ENCODE data around the gene TSPEAR.

The TSPEAR gene

DNA sequence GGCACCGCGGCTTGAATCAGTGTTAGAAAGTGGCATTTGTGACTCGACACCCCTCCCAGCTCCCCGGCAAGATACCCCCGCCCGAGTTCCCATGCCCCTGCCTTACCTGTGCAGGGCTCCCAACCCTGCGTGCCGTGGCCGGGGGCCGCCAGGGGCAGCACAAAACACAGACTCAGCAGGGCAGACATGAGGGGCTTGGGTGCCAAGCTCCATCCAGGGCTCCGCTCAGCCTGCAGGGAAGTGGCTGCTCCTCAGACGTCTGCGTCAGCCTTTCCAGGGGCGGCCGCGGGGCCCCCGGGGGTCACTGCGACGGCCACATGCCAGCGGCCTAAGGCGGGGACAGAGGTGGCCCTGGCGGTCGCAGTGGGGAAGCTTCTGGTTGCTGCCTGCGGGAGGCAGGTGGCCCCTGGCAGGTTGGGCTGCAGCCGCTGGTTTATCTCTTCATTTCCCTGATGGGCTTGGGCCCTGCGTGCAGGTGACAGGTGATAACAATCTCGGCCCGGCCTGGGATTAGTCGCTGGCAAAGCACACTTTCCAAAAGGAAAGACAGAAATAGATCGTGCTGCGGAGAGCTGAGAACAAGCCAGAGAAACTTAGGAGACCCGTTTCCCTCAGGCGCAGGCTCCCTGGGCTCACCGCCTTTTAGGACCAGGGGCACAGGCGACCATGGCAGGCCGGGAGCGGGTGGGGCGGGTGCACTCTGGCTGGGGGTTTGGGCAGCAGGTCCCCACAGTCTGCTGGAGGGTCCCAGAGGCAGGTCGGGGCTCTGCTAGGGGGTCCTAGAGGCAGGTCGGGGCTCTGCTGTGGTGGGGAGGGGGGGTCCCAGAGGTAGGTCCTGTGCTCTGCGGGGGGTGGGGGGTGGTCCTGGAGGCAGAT is at the start of gene TSPEAR:
Gene TSPEAR (minus strand): TSS at position 246 of the 876 bp plus-strand sequence. CDS start 58 bp downstream, at position 188.
- DNase-seq (ENCODE audit: low read depth) = no peak

DNA sequence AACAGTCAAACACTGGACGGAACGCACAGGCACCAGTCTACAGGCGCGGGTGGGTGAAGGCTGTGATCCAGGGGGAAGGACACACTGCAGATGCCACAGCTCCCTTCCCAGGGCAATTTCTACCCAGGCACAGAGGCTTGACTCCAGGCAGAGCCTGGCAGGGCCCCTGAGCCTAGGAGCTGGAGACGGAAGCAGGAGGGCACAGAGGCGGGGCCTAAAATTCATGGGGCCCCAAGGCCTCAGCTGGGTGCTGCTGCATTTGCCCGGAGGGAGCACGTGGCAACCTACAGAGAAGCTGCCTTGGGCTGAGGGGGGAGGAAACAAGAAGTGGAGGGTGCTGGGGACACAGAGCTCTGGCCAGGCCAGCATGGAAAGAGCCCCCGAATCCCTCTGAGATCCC is 49.0 kb upstream of the TSPEAR start:
- no peak for DNase-seq (ENCODE audit: low read depth)

DNA sequence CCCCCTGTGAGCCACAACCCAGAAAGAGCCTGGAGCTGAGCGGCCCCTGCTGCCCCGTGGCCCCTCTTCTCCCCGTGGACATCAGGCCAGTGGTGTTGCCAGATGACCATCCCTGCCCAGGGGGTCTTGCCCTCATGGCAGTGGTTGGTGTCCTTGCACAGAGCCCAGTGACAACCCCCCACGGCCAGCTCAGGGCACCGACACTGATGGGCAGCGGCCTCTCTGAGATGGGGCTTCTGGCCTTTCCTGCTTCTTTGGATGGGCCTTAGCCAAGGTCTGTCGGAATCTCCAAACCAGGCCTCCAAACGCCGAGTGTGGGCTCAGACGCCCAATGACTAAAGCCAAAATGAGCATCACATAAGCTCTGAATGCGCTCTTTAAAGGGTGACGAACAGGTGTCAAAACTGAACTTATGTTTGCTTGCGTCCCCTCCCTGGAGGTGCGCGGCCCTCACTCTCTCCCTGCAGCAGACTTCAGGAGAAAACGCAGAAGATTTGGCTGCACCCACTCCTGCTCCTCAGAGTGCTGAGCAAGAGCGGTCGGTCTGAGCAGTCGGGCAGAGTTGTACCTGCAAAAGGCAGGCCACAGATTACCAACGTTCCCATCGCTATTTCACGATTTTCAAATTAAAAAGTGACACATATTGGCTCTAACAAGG is 48.4 kb upstream of the TSPEAR start:
- no peak for DNase-seq (ENCODE audit: low read depth)

DNA sequence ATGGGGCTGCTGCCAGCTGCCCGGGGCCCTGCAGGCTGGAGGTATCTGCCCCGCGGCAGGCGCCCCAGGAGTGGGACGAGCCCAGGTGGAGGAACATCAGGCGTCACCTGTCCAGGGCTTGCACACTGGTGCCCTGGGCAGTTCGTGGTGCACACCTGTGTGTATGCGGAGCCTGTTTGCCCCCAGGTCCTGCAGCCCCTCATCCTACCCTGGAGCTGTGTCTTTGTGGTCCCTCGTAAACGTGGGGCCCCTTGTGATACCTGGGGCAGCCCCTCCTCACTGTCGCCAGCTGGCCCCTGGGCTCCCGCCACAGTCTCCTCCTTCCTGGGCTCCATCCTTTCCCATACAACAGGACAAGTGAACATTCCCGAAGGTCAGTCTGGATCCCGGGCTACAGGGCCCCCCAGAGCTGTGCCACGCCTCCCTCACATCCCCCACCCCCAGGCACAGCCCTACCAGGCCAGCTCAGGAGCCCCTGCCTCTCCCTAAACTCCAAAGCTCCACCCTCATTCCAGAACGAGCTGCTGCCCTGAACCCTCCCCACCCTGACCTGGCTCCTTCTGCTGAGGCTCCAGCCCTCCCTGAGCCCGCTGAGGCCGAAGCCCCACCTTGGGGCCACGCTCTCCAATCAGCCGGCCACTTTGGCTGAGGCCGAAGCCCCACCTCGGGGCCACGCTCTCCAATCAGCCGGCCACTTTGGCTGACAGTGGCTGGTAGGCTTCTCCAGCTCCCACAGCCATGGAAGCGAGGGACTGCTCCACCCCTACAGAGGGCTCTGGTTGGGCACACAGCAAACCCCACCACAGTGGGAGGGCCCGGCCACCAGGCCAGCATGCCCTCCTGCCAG is 47.6 kb upstream of the TSPEAR start:
- DNase-seq (ENCODE audit: low read depth) = no peak

DNA sequence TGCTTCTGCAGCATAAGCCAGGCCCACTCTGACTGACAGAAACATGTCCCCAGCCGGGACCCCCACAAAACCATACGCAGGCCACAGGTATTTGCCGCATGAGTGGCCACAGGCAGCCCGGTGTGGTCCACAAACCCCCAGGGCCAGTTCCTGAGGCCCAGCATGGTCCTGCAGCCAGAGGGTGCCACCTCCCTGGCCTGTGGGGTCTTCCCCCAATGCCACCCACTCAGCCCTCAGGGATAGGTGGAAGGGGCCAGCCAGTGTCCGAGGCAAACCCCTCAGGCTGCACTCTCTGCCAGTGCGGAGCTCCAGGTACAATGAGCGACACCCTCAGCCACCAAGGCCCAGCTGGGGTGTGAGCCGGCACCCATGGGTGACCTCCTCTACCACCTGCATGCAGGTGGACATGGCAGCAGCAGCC is 46.8 kb upstream of the TSPEAR start:
- no peak for DNase-seq (ENCODE audit: low read depth)

DNA sequence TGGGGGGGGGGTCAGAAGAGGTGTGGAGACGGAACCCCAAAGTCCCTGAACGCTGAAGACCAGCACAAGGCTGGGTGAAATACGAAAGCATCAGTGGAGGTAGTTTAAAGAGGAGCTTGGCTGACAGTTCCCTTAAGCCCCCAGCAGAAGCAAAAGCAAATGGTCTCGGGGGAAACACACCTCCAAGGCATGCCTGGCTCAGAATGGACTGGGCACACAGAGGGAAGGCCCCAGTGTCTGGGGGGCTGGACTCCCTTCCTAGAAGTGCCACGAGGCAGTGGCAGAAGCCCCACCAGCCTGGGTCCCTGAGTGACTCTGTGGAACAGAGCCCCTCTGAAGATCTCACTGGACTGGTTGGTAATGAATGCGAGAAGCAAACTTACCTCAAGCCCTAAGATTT is 46.4 kb upstream of the TSPEAR start:
- no peak for DNase-seq (ENCODE audit: low read depth)

DNA sequence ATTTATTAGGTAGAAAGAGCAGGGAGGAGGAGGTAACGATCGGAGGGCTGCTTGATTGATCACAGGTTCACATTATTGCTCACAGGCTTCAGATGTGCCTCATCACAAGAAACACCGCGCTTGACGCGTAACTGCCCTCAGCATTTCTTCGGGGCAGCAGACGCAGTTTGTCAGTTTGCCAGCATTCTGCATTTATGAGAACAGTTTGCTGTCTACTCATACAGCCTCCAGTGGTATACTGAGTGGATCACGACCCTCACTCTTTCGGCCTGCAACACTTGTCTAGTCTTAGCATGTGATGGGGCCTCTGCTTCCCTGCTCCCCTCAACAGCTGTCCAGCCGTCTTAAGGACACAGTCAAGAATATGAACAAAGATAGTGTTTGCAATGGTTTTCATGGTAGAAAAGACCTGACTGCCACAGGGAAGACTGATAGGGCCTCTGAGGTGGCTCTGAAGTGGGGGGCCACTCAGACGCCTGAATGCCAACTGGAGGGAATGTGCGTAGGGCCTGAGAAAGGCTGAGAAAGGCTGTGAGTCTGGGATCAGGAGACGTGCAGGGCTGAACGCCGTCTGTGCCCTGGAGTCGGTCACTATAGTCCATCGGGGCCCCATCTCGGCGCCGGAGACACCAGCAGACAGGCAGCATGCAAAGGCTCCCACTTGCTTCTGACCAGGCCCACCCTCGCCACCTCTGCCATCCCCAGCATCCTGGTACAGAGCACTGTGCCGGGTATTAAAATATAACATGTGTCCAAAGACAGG is 45.2 kb upstream of the TSPEAR start:
- DNase-seq (ENCODE audit: low read depth) = no peak

DNA sequence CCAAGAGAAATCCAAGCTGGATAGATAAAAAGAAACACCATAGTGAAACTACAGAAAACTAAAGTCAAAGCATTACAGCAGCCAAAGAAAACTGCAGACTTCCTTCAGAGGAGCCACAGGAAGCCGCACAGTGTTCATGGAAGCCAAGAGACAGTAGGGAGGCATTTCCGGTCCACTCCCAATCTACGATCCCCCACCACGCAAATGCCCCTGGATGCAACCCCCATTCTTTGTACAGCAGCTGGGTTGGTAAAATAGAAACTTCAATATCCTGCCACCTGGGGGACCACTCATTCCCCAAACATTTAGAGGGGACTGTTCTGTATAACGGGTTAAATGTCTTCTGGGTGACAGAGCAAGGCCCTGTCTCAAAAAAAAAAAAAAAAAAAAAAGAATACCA is 43.9 kb upstream of the TSPEAR start:
- DNase-seq (ENCODE audit: low read depth) = no peak

DNA sequence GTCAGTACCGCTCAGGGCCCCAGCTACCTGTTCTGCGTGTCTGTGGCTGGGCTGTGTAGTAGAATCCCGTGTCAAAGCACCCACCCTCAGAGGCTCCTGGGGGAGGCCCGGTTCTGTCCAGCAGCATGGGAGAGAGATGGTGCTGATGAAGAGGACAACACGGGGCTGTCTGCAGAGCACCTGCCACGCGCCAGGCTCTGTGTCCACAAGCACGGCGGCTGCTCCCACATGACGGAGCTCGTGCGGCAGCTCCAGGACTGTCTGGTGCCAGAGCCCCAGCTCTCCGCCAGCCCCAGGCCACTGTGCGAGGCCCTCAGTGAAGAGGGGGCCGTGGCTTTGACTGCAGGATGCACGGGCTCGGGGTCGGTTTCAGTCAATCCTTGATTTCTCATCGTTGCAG is 42.0 kb upstream of the TSPEAR start:
- no peak for DNase-seq (ENCODE audit: low read depth)

DNA sequence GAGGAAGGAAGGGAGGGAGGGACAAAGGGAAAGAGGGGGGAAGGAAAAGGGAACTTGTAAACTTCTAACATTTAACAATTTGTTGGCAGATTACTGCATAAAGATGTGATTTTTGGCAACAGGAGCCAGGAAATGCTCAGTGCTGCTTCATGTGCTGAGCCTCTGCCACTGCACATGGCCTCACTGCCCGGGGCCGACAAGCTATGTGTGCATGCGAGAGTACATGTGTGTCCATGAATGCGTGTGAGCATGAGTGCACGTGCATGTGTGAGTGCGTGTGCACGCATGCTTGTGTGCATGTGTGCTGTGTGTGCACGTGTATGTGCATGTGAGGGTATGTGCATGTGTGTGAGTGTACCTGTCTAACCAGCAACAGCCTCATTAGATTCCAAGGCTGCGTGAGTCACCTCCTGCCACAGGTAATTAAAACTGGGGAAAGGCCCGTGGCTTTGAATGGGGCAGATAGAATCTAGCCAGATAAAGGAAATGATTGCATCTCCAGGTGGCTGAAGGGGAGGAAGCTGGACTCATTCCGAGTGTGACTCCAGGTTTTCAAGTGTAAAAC is 41.4 kb upstream of the TSPEAR start:
- DNase-seq (ENCODE audit: low read depth) = no peak

DNA sequence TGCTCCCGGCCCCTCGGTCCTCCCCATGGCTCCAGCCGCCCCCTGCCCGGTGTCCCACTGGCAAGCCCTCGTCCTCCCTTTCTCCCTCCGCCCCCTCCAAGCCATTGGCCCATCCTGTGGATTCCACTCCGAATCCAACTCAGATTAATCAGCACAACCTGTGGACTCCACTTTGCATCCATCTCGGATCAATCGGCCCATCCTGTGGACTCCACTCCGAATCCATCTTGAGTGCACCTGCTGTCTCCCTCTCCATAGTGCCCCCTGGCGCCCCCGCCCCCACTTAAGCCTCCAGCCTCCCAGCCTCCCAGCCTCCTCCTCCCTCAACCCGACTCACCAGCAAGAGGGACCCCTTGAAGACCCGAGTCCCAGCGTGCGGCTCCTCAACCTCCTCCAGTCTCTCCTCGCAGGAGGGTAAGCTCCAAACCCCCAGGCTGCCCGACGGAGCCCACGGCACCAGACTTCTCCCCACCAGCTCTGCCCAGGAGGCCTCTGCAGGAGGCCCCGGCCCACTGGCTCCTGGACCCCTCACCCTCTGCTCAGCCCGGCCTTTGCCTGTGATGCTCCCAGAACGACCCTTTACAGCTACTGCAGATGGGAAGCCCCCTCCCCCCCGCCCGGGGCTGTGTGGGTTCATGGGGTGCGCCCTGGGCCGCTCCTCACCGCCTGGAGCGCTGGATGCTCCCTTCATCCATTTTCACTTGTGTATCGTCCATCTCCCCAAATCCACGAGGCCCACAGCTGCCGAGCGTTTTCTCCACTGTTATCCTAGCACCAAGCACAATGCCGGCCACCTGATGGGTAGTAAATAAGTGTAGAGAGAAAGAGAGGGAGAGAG is 40.6 kb upstream of the TSPEAR start:
- no peak for DNase-seq (ENCODE audit: low read depth)

DNA sequence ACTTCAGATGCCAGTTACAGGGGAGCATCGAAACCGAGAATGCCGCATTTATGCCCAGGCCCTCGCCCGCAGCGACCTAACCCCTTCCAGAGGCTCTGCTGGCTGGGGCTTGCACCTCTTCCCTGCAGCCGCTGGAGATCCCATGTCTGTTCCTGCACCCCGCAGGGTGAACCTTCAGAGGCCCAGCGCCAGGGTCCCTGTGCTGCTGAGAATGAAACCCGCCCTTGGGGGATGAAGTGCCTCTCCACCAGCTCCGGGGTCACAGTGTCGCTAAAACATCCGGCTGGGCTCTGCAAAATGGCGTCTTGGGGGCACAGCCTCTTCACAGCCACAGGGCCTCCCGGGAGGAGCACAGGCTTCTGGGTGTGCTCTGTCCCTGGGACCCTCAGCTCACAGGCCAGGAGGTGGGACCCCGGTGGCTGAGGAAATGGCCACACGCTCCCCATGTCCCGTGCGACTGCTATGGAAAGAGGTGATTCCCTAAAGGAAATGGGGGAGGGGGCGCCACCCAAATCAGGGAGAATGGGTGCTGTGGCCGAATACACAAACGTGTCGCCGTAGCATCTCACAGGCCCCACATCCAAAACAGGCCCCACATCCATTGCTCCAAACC is 39.9 kb upstream of the TSPEAR start:
- DNase-seq (ENCODE audit: low read depth) = no peak

DNA sequence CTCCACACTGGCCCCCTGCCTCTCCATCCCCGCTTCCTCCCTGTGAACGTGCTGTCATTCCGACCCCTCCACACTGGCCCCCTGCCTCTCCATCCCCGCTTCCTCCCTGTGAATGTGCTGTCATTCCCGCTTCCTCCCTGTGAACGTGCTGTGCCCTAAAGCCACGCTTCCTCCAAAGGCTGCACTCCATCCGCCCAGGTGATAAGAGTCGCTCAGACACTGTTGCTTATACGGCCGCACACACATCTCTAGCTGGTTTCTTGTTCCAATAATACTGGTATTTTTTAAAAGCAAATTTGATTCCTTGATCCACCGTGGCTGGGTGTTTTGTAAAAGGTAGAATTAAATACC is 39.3 kb upstream of the TSPEAR start:
- no peak for DNase-seq (ENCODE audit: low read depth)

DNA sequence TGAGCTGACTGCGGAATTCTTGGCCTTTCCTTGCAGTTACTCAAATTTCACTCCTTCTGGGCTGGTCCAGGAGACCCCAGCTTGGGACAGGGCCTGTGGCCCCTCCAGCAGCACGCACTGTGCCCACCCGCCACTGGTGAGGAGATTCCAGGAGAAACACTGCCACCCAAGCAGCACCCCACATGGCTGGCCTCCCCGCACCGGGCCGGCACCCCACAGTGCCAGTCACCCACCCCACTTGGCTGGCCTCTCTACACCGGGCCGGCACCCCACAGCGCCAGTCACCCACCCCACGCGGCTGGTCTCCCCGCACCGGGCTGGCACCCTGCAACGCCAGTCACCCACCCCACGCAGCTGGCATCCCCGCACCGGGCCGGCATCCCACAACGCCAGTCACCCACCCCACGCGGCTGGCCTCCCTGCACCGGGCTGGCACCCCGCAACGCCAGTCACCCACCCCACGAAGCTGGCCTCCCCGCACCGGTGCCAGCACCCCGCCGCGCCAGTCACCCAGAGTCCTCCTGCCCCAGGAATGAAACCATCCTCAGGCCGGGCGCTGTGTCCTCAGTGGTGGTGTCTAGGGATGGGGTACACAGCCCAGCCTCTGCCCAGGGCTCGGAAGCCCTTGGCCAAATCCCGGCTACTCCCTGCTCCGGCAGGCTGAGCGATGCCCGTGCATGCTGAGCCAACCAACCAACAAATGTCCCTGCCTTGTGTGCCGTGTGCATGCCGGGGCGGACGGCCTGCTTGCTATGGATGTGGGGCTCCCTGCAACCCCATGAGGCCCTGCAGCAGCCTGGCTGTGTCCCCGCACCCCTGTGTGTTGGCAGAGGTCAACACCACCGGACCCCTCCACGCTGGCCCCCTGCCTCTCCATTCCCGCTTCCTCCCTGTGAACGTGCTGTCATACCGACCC is 38.6 kb upstream of the TSPEAR start:
- no peak for DNase-seq (ENCODE audit: low read depth)

DNA sequence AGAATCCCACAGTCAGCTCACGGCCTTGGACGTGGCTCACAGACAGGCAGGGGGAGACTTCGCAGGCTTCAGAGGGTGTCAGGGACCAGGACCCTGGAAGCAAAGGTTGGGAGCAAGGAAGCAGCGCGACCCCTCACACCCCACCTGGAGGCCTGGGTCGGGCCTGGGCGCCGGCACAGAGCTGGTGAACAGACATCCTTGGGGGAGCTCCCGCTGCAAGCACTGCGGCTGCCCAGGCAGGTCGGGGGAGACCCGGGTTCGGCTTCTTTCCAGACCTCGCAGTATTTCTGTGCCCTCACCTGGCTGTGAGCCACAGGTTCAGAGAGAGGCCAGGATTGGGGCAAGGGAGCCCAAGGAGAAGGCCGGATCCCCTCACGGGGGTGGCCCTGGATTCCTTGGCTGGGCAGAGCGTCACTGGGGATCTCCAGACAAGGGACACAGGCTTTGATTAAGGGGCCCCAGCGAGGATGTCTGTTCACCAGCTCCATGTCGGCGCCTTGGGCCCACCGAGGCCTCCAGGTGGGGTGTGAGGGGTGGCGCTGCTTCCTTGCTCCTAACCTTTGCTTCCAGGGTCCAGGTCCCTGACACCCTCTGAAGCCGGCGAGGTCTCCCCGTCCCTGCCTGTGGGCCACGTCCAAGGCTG is 37.9 kb upstream of the TSPEAR start:
- no peak for DNase-seq (ENCODE audit: low read depth)

DNA sequence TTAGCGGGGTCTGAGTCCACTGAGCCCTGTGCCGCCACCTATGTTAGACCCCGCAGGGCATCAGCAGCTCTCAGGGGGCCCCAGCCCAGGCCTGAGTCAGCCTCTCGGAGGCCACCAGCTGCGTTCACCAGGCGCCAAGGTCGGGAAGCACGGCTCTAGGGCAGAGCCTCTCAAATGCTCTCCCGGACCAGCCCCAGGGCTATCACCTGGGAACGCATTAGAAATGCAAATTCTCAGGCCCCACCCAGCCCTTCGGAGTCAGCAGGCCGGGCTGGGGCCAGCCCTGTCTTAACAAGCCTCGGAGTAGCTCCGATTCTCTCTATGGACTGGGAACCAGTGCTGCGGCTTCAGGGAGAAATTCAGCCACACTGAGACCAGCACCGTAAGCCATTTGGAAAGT is 37.2 kb upstream of the TSPEAR start:
- no peak for DNase-seq (ENCODE audit: low read depth)

DNA sequence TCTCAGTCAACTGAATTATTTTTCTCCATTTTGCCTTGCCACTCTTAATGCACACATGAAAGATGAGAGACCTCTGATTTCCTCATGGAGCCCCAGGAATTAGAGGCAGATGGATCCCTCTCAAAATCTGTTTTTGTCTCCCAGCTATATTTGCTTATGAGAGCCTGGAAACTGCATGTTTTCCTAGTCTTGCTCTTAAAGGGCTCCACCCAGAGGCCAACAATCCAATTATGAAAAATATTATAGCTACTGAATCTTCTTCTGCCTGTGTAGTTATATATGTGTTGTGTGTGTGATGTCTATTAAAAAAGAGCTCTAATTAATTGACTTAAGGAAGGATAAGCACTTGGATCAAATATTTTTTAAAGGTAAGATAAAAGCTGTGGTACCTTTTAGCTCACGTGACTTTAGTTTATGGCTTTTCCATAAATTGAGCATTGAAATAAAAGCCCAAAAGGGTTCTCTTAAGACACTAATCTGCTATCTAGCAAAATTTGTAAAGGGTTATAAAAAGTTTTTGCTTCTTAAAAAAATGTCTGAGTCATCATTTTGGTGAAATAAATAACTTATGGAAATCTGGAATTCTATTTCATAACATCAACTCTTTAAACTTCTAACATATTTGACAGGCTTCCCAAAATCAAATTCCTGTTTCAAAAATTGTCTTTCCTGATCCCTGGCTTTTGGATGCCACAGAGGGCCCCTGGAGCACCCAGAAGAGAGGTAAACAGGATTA is 31.2 kb upstream of the TSPEAR start:
- no peak for DNase-seq (ENCODE audit: low read depth)

DNA sequence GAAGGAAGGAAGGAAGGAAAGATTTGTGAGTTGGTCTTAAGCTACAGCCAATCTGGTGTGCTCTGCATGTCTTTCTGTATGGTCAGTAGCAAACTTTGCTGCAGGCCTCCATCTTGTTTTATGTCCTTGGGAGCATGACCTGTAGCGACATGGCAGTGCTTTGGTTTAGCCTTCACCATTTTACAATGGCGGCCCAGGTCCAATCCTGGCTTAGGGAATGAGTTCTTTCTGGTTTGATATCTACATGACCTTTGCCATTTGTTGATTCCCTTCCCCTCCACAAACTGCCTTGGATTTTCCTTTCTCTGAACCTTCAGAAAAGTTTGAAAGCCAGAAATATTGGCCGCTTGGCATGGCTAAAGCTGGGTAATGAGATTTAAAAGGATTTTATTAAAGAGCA is 30.5 kb upstream of the TSPEAR start:
- no peak for DNase-seq (ENCODE audit: low read depth)
